Activated naive CD4-positive, alpha-beta T cell treated with Interleukin-2 at 50 U/mL for 16 hours (primary cell): Measurements from ENCODE around the gene ZNF274.
"Not testable (repeated sequence)": the region's sequence is repeated elsewhere in the genome, so short reads cannot be mapped to it uniquely, and the experiment has no call there.

Experiments used
- DNase-seq: peaks from one replicate; pipeline ENCODE4 v3.0.0-alpha.2; 2020

ZNF274 gene

DNA sequence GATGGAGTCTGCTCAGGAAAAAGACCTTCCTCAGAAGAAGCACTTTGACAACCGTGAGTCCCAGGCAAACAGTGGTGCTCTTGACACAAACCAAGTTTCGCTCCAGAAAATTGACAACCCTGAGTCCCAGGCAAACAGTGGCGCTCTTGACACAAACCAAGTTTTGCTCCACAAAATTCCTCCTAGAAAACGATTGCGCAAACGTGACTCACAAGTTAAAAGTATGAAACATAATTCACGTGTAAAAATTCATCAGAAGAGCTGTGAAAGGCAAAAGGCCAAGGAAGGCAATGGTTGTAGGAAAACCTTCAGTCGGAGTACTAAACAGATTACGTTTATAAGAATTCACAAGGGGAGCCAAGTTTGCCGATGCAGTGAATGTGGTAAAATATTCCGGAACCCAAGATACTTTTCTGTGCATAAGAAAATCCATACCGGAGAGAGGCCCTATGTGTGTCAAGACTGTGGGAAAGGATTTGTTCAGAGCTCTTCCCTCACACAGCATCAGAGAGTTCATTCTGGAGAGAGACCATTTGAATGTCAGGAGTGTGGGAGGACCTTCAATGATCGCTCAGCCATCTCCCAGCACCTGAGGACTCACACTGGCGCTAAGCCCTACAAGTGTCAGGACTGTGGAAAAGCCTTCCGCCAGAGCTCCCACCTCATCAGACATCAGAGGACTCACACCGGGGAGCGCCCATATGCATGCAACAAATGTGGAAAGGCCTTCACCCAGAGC lies 29.6 kb downstream of the ZNF274 start:
- no peak for DNase-seq

DNA sequence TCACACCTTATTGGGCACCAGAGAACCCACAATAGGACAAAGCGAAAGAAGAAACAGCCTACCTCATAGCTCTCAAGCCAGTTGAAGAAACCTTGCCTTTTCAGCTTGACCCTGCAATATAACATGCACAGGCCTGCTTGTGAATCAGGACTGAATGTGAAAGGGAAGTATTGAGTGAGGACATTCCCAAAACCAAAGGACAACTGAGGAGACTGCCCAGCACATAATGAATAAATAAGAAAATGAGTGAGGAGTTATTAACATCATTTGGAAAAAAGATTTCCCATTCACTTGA lies 30.2 kb downstream of the ZNF274 start:
- DNase-seq: no peak

GRCh38 chr19:58217069-58217481 lies 34.2 kb downstream of the ZNF274 start:
- no peak for DNase-seq

DNA sequence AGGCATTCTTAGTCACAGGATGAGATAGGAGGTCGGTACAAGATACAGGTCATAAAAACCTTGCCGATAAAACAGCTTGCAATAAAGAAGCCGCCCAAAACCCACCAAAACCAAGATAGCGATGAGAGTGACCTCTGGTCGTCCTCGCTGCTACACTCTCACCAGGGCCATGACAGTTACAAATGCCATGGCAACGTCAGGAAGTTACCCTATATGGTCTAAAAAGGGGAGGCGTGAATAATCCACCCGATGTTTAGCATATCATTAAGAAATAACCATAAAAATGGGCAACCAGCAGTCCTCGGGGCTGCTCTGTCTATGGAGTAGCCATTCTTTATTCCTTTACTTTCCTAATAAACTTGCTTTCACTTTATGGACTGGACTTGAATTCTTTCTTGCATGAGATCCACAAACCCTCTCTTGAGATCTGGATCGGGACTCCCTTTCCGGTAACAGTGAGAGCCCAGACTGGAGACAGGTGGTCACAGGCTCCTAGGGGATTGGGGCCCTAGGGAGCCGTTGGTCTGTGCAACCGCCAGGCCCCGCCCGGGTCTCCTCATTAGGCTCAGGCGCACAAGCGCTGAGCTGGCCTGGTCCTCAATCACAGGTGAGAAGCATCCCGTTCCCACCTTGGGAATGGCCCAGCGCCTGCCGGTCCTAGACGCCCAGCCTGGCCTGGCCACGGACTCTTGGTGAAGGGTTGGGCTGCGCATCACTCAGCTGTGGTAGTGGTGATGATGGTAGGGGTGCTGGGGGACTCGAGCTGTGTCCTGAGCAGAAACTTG lies 34.9 kb downstream of the ZNF274 start:
- DNase-seq: no peak

GRCh38 chr19:58218899-58219298 lies 36.0 kb downstream of the ZNF274 start:
- peak; percentile 28 for DNase-seq

GRCh38 chr19:58227964-58228584 lies 45.2 kb downstream of the ZNF274 start:
- no peak for DNase-seq

- peak; percentile 60 for DNase-seq
Measured at GRCh38 chr19:58228585-58229254, 45.9 kb downstream of the ZNF274 start, which contains the start of gene ZNF544. Gene ZNF544 (plus strand): TSS chr19:58228914. CDS start chr19:58244024, 15,110 bp downstream.

DNA sequence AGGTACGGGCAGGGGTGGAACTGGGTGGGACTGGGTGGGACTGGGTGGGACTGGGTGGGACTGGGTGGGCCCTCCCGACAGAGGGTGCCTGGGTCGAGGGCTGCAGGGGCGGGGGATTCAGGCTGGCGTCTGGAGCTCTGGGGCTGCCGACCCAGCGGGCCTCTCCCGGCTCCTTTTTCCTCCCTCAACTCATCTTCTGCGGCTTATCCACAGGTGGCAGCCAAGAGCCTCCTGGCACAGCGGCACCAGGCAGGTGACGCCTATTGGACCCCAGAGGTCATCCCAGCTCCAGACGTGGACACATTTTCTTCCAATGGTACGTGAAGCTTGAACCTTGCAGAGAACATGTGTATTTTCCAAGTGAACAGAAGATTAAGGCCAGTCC lies 46.4 kb downstream of the ZNF274 start:
- peak; percentile 16 for DNase-seq

DNA sequence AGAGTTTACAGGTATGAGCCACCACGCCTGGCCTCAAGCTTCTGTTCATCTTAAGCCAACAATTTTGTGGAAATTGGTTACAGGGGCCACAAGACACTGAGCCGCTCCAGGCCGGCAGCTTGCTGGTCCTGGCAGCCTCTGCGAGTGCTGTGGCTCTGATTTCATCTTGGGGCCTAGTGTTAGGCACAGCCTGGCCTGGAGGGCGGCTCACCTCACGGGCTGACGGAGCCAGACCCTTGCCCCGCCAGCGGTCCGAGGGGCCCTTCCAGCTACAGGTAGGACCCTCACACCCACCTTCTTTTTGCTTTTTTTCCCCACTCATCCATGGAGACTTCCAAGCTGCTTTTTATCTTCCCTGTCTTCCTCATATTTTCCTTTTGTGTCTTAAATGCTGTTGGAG lies 54.5 kb downstream of the ZNF274 start:
- DNase-seq: no peak

DNA sequence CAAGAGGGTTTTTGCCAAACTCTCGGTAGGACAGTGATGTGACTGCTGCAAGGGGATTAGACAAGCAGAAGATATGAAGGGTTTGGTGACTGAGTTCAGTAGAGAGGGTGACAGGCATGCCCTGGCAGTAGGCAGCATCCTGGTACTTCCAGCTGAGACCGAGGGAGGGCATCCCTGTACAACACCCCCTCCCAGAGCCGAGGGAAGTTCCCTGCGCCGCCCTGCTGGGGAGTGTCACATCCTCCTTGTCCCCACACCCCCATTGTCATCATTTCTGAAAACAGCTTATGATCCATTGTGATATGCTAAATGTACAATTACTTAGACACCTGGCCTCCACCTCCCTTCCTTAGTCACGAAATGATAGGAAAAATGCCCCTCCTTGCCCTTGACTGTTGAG lies 60.5 kb downstream of the ZNF274 start:
- DNase-seq: no peak

DNA sequence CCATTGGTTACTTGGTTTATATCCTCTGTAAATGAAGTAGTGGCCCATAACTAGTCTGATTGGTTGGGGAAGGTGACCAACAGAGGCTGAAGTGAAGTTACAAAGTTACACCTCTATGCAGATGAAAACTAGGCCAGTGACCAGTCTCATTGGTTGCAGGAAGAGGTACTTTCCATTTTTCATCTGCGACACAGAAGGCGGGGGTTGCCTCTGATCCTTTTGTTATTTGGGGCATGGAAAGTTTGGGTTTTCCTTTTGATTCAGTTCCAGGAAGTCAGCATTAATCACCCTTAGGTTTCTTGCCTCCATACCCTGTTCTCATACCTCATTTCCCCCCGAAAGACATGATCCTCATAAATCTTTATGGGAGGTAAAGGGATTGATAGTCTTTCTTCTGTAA lies 66.0 kb downstream of the ZNF274 start:
- DNase-seq: no peak

- no peak for DNase-seq
Measured at GRCh38 chr19:58252102-58252685, 69.3 kb downstream of the ZNF274 start.

- not testable (repeated sequence) for DNase-seq
Measured at GRCh38 chr19:58258259-58258658, 75.4 kb downstream of the ZNF274 start.

DNA sequence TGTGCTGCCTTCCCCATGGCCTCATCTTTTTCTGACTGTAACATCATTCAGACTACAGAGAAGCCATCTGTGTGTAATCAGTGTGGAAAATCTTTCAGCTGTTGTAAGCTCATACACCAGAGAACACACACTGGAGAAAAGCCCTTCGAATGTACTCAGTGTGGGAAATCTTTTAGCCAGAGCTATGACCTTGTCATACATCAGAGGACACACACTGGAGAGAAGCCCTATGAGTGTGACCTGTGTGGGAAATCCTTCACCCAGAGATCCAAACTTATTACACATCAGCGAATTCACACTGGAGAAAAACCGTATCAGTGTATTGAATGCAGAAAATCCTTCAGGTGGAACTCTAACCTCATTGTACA lies 78.7 kb downstream of the ZNF274 start:
- no peak for DNase-seq

DNA sequence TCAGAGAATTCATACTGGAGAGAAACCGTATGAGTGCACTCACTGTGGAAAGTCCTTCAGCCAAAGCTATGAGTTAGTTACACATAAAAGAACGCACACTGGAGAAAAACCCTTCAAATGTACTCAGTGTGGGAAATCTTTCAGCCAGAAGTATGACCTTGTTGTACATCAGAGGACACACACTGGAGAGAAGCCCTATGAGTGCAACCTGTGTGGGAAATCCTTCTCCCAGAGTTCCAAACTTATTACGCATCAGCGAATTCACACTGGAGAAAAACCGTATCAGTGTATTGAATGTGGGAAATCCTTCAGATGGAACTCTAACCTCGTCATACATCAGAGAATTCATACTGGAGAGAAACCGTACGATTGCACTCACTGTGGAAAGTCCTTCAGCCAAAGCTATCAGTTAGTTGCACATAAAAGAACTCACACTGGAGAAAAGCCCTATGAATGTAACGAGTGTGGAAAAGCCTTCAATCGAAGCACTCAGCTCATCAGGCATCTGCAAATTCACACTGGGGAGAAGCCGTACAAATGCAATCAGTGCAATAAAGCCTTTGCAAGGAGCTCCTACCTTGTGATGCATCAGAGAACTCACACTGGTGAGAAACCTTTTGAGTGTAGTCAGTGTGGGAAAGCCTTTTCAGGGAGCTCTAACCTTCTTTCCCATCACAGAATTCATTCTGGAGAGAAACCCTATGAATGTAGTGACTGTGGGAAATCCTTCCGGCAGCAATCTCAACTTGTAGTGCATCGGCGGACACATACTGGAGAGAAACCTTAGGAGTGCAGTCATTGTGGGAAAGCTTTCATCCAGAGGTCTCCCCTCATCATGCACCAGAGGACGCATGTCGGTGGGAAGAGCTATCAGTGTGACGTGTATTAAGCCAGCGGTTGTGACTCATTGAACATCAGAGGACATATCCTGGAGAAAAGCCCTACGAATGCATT lies 79.4 kb downstream of the ZNF274 start:
- DNase-seq: no peak

DNA sequence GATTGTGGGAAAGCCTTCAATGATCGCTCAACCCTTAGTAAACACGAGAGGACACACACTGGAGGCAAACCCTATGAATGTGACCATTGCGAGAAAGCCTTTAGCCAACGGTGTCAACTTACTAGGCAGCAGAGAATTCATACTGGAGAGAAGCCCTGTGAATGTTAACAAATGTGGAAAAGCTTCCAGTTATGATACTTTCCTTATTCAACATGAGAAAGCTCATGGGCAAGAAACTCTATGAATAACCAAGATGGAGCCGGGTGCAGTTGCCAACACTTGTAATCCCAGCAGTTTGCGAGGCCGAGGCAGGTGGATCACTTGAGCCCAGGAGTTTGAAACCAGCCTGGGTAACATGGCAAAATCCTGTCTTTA lies 80.0 kb downstream of the ZNF274 start:
- no peak for DNase-seq
